ENCODE measurements around the gene ACAD9. TPM values are rescaled to one million over a fixed set of nuclear protein-coding genes. Genes with fewer than 3 reads are reported as not detected.

Gene ACAD9
- total and polyA plus RNA-seq, 10 of the 15 experiments (the other 5 are each of a cell fraction or from before 2014, with no cell fraction given): 12.7 to 63.1 (median 43.7) TPM

DNA sequence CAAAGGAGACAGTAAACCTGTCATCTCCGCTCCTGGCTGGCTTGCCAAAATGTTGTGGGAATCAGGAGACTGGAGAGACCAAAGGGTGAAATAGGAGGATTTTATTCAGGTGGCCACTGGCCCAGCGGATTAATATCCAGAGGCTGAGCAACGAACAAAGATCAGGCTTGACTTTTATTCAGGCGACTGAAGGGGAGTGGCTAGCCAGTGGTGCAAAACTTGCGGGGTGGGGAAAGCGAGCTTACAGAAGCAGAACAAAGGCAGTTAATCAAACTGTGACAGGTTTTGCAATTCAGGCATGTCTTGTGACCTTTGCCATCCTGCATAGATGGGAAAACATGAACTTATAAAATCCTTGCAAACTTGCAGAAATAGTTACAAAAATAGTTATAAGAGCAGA is 19.8 kb upstream of the ACAD9 start:
- Histone ChIP-seq H3K4me2 (ENCODE audit: control insufficient read depth, insufficient read depth) (no peak overlapping the region), H3K27ac (ENCODE audit: control insufficient read depth, insufficient read depth) (no peak overlapping the region), H2AFZ (ENCODE audit: control insufficient read depth, low read depth, low read length) (no peak overlapping the region), H3K9me3 (replicated peaks; ENCODE audit: control insufficient read depth, insufficient read depth, low read length) (peaks cover 14% of the 10 kb centered on the region; the same call in 2 of the 3 replicates), H3K4me3 (no peak overlapping the region), H3K9ac (ENCODE audit: control insufficient read depth, insufficient read depth, low read length) (no peak overlapping the region), H3K79me2 (ENCODE audit: control insufficient read depth, insufficient read depth, low read length) (no peaks in the 10 kb centered on the region), H3K36me3 (ENCODE audit: control insufficient read depth in 2 of 2, insufficient read depth in 2 of 2, low read length in 1 of 2) (no peaks in the 10 kb centered on the region), H3K27me3 (replicated peaks in 1 of 2; ENCODE audit: control insufficient read depth in 2 of 2, insufficient read depth in 2 of 2, low read length in 1 of 2) (no peaks in the 10 kb centered on the region; a peak in 1 of 4 replicates), H4K20me1 (ENCODE audit: control insufficient read depth, insufficient read depth) (no peaks in the 10 kb centered on the region), H3K4me1 (ENCODE audit: control insufficient read depth, insufficient read depth, low read length) (no peaks in the 10 kb centered on the region)
- BruUV-seq (replicated peaks): no TSS peak
- TF ChIP-seq CBX5 (IDR thresholded peaks at IDR 0.05; ENCODE audit: low read depth): peak; percentile 98
- TF ChIP-seq, protein P1, sequence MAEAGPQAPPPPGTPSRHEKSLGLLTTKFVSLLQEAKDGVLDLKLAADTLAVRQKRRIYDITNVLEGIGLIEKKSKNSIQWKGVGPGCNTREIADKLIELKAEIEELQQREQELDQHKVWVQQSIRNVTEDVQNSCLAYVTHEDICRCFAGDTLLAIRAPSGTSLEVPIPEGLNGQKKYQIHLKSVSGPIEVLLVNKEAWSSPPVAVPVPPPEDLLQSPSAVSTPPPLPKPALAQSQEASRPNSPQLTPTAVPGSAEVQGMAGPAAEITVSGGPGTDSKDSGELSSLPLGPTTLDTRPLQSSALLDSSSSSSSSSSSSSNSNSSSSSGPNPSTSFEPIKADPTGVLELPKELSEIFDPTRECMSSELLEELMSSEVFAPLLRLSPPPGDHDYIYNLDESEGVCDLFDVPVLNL (IDR thresholded peaks at IDR 0.05; ENCODE audit: low read depth, low read length): no peak
- TF ChIP-seq, protein P2, sequence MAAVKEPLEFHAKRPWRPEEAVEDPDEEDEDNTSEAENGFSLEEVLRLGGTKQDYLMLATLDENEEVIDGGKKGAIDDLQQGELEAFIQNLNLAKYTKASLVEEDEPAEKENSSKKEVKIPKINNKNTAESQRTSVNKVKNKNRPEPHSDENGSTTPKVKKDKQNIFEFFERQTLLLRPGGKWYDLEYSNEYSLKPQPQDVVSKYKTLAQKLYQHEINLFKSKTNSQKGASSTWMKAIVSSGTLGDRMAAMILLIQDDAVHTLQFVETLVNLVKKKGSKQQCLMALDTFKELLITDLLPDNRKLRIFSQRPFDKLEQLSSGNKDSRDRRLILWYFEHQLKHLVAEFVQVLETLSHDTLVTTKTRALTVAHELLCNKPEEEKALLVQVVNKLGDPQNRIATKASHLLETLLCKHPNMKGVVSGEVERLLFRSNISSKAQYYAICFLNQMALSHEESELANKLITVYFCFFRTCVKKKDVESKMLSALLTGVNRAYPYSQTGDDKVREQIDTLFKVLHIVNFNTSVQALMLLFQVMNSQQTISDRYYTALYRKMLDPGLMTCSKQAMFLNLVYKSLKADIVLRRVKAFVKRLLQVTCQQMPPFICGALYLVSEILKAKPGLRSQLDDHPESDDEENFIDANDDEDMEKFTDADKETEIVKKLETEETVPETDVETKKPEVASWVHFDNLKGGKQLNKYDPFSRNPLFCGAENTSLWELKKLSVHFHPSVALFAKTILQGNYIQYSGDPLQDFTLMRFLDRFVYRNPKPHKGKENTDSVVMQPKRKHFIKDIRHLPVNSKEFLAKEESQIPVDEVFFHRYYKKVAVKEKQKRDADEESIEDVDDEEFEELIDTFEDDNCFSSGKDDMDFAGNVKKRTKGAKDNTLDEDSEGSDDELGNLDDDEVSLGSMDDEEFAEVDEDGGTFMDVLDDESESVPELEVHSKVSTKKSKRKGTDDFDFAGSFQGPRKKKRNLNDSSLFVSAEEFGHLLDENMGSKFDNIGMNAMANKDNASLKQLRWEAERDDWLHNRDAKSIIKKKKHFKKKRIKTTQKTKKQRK (IDR thresholded peaks at IDR 0.05; ENCODE audit: low read depth, low read length): peak; percentile 58; the same call in 1 of the 2 replicates
- RAD21 ChIA-PET (ENCODE audit: unreplicated experiment): no interaction called here
- no peak for FAIRE-seq
- ATAC-seq: no peak
- DNase-seq (ENCODE audit: low read depth, low spot score): no peak
- CTCF ChIA-PET: no interaction called here
- 94% methylated on average over 6 of the region's 6 CpGs for WGBS (ENCODE audit: insufficient coverage, insufficient replicate concordance, low lambda C conversion rate, missing lambda C conversion rate)
- intact Hi-C loops (cut with micrococcal nuclease; ENCODE audit: unreplicated experiment): no loop called here
- SMC1A ChIA-PET (ENCODE audit: uncharacterized antibody, unreplicated experiment): interaction anchor here (1.1 kb wide), 1 partner anchor 160 kb away, joined by 3 read pairs; no protein-coding TSS in a partner anchor
- in situ Hi-C loops (cut with MboI): no loop called here
- POLR2A ChIA-PET: no interaction called here

Data from GM12878 (cell line).